Measurements from ENCODE around the gene BLMH.
"Not testable (repeated sequence)": the region's sequence is repeated elsewhere in the genome, so short reads cannot be mapped to it uniquely, and the experiment has no call there.

Gene BLMH

DNA sequence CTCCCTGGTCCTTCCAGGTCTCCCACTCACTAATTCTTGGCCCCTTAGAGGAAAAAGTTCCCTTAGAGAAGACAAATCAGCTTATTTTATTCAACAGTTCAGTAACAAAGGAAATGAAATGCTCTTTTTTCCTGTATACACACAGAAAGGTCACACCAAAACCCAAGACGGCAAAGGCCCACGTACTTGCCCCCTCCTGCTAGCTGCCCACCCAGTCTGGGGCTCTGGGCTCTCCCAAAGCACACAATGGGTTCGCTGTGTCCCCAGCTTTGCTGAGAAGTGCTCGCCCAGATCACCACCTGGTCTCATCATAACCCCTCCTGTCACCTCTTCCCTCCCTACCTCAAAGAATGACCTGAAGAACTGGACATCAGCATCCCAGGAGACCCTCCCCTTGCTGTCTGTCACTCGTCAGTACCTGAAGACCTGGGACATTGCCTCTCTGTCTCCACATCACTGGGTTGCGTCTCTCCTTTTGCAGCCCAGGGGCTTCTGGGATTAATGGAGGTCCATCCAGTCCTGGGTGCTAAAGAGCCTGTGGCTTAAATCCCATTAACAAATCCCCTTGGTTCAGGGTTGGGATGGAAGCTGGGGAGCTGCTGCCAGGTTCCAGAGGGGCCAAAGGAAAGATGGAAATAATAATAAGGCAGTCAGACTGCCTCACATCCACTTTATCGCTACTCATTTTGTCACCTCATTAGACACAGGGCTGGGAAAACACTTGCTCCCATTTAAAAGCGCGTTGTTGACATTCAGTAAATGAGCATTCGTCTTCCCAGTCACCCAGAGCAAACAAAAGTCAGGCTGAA, 59.5 kb downstream of the BLMH start:
- FAIRE-seq, result no peak
- no peak for DNase-seq (ENCODE audit: insufficient read length, low spot score)
- TF ChIP-seq, protein P1, sequence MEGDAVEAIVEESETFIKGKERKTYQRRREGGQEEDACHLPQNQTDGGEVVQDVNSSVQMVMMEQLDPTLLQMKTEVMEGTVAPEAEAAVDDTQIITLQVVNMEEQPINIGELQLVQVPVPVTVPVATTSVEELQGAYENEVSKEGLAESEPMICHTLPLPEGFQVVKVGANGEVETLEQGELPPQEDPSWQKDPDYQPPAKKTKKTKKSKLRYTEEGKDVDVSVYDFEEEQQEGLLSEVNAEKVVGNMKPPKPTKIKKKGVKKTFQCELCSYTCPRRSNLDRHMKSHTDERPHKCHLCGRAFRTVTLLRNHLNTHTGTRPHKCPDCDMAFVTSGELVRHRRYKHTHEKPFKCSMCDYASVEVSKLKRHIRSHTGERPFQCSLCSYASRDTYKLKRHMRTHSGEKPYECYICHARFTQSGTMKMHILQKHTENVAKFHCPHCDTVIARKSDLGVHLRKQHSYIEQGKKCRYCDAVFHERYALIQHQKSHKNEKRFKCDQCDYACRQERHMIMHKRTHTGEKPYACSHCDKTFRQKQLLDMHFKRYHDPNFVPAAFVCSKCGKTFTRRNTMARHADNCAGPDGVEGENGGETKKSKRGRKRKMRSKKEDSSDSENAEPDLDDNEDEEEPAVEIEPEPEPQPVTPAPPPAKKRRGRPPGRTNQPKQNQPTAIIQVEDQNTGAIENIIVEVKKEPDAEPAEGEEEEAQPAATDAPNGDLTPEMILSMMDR (IDR thresholded peaks at IDR 0.05; ENCODE audit: insufficient read depth, missing control alignments), result no peak

DNA sequence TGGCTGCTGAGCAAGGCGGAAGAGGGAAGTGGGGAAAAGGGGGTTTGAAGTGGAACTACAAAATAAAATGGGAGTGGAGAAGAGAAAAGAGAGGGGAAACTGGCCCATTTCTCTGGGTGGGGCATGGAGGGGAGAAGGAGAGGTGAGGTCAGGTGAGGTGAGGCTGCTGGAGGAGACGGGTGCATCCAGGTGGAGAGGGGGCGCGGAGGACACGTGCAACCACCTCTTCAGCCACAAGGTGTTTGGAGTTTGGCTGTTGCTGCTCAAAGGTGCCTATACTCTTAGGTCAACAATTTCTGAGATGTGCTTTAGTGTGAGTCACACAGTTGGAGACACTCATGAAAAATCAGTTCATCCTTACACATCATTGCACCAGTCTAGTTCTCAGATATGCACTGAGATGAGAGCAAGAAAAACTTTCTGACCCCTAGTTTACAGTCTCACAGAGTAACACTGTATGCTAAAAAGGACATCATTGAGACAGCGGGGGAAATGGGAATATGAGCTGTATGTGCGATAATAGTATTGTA, 61.1 kb downstream of the BLMH start:
- TF ChIP-seq, protein P1 (IDR thresholded peaks at IDR 0.05; ENCODE audit: insufficient read depth, missing control alignments), result no peak
- DNase-seq (ENCODE audit: insufficient read length, low spot score), result no peak
- no peak for FAIRE-seq

- not testable (repeated sequence) for DNase-seq (ENCODE audit: insufficient read length, low spot score); FAIRE-seq
Observed at GRCh38 chr17:30230009-30230408, 61.7 kb downstream of the BLMH start.

DNA sequence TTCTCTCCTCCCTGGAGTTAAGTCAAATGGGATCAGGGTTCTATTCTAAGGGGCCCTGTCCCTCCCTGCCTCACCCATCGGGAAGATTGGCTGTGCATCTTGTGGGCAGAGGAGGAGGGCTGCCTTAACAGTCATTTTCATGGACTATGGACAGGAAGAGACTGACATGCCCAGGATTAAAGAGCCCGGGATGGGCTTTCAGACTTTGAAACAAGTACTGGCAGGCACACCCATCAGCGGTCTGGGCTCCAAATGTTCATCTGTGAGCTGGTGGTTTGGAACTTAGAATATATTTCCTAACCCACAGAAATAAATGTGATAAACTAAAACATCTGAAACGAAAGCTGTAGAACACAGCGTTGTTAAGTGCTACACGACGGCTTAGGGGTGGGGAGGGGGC, 62.7 kb downstream of the BLMH start:
- TF ChIP-seq, protein P1 (IDR thresholded peaks at IDR 0.05; ENCODE audit: insufficient read depth, missing control alignments), result no peak
- DNase-seq (ENCODE audit: insufficient read length, low spot score), result no peak
- no peak for FAIRE-seq

DNA sequence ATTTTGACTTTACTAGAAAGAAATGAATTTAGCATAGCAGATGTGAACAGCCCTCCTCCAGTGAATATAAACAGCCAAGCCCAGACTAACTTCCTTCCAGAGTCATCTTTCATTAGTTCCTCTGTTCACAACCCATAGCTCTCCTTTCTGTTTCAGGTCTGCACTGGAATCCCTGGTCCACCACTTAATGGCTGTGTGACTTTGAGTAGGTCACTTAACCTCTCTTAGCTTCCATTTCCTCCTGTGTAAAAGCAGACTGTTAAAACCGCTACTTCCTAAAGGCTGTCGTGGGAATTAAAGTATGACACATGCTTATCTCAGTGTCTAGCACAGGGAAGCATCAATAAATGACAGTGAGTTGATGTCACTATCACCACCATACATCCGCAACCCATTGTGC, 63.7 kb downstream of the BLMH start:
- TF ChIP-seq, protein P1 (IDR thresholded peaks at IDR 0.05; ENCODE audit: insufficient read depth, missing control alignments), result no peak
- FAIRE-seq (no peak), DNase-seq (ENCODE audit: insufficient read length, low spot score) (no peak)

GRCh38 chr17:30226878-30227277, 64.9 kb downstream of the BLMH start:
- TF ChIP-seq, protein P1 (IDR thresholded peaks at IDR 0.05; ENCODE audit: insufficient read depth, missing control alignments), result no peak
- DNase-seq (ENCODE audit: insufficient read length, low spot score) (no peak), FAIRE-seq (no peak)

DNA sequence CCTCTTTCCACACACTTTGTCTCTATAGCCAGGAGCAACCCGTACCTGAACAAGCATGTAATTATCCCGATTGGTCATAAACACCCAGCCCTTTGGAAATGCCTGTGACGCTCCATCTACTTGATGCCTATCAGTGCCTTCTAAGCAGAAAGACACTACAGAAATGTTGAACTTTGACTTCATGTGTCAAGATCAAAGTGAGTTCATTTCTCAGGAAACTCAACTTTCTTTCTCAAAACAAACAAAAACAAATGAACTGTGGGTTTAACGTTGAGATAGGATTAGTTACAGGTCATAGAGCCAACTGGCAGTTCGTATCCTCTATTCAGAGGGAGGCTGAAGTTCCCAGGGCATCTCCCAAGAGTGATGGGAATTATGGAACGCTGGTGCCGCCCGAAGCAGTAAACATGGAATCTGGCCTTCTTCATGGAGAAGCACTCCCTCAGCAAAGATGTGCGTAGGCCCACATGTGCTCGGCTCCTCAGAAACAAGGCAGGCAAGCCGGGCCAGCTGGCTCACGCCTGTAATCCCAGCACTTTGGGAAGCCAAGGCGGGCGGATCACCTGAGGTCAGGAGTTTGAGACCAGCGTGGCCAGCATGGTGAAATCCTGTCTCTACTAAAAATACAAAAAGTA, 65.7 kb downstream of the BLMH start:
- TF ChIP-seq, protein P1 (IDR thresholded peaks at IDR 0.05; ENCODE audit: insufficient read depth, missing control alignments), result no peak
- no peak for FAIRE-seq
- no peak for DNase-seq (ENCODE audit: insufficient read length, low spot score)
